Fibroblast of lung (primary cell): Measurements from ENCODE around the gene CYP27A1.

ENCODE experiments used
- CTCF ChIP-seq, 2 donors: IDR thresholded peaks in 1 of 2; conservative IDR thresholded peaks in 1 of 2; 1 replicate in 1 of 2; 2 replicates in 1 of 2; pipeline ENCODE4 v1.5.1; 2011 to 2012; ENCODE audit warnings: low read length in 2 of 2, control low read depth in 1 of 2, inconsistent platforms in 1 of 2, low read depth in 1 of 2, mild to moderate bottlenecking in 1 of 2
- EZH2 ChIP-seq: IDR thresholded peaks from 2 replicates; pipeline ENCODE4 v1.5.1; 2012; ENCODE audit warnings: low read length, control low read depth, mild to moderate bottlenecking; ENCODE audit errors: missing control alignments

GRCh38 chr2:218788529-218789255 lies 6.7 kb downstream of the CYP27A1 start:
- TF ChIP-seq CTCF (conservative IDR thresholded peaks at IDR 0.05 in 1 of 2, IDR thresholded peaks at IDR 0.05 in 1 of 2; ENCODE audit: low read depth in 1 of 2, low read length in 2 of 2) (no peak), EZH2 (no peak)
